K562 (cell line): Measurements from ENCODE around the gene CACNA2D3. TPM values are rescaled to one million over a fixed set of nuclear protein-coding genes. Genes with fewer than 3 reads are reported as not detected.

Source experiments
- ATAC-seq: fragments of 200-7000 bp; cut with Tn5 transposase; 3 replicates; pipeline ENCODE4 v1.9.1; 2020; ENCODE audit warnings: moderate library complexity
- BruUV-seq: library from RNA; stranded (reverse); fragments of 400-500 nt; replicated peaks from 2 replicates; lab custom pipeline; 2021; lab: Mats Ljungman, UMichigan
- CTCF ChIA-PET: fragments of 300-600 bp; formaldehyde crosslinking; extraction: SDS; loops from one replicate; lab custom pipeline; 2021; ENCODE audit warnings: low intra/inter-chr PET ratio; lab: Yijun Ruan, JAX
- POLR2A ChIA-PET: fragments of 300-600, 350-650 bp; sonication (Branson Sonifier 250); formaldehyde crosslinking; extraction: SDS; loops from one replicate; lab custom pipeline; 2021; ENCODE audit warnings: antibody characterized with exemption, inconsistent platforms; lab: Yijun Ruan, JAX
- DNase-seq, 4 experiments: peaks; one replicate each; pipeline versions ENCODE4 v3.0.0 to v3.0.0-alpha.2; 2011 to 2018; ENCODE audit warnings: low spot score in 3 of 4, mixed read lengths in 3 of 4; ENCODE audit errors: extremely low read depth in 1 of 4
- FAIRE-seq: peaks from 2 replicates; lab custom pipeline; 2011; peaks lifted over from hg19 to GRCh38; lab: Jason Lieb, UNC
- H2AFZ ChIP-seq: 2 replicates; pipeline ENCODE4 v1.6.0; 2011; ENCODE audit warnings: low read depth, low read length, control low read depth, inconsistent platforms
- H3K27ac ChIP-seq: fragments of 200-600 bp; 3 replicates; pipeline ENCODE4 v1.8.0; 2011; ENCODE audit warnings: low read depth, mild to moderate bottlenecking, control low read depth, inconsistent platforms, low read length, moderate library complexity, mixed read lengths; ENCODE audit errors: extremely low read depth
- H3K27me3 ChIP-seq, 2 experiments: fragments of 300-600 bp in 1 of 2; 2 replicates in 1 of 2; 3 replicates in 1 of 2; pipeline versions ENCODE4 v1.6.0 to v1.8.0; 2011; ENCODE audit warnings: inconsistent platforms in 2 of 2, low read length in 2 of 2, mild to moderate bottlenecking in 1 of 2, mixed read lengths in 1 of 2, moderate library complexity in 1 of 2; ENCODE audit not compliant: control insufficient read depth in 2 of 2, insufficient read depth in 2 of 2
- H3K36me3 ChIP-seq: fragments of 300-600 bp; 3 replicates; pipeline ENCODE4 v1.8.0; 2011; ENCODE audit warnings: mild to moderate bottlenecking, low read length, inconsistent platforms; ENCODE audit not compliant: control insufficient read depth, insufficient read depth
- H3K4me1 ChIP-seq, 2 experiments: fragments of 200-600 bp in 1 of 2; replicated peaks in 1 of 2; 2 replicates in 1 of 2; 3 replicates in 1 of 2; pipeline versions ENCODE4 v1.5.1 to v1.8.0; 2011; ENCODE audit warnings: inconsistent platforms in 2 of 2, low read length in 2 of 2, mild to moderate bottlenecking in 1 of 2, mixed read lengths in 1 of 2, moderate library complexity in 1 of 2; ENCODE audit not compliant: control insufficient read depth in 2 of 2, insufficient read depth in 2 of 2
- H3K4me2 ChIP-seq: 2 replicates; pipeline ENCODE4 v1.6.1; 2011; ENCODE audit warnings: low read length, control low read depth, inconsistent platforms, mixed read lengths; ENCODE audit not compliant: insufficient read depth
- H3K4me3 ChIP-seq: fragments of 200-600 bp; sonication (generic), shearing (Covaris generic); 2 replicates; pipeline ENCODE4 v1.5.1; 2016; ENCODE audit warnings: control low read depth, inconsistent platforms
- H3K79me2 ChIP-seq: fragments of 200-600 bp; 3 replicates; pipeline ENCODE4 v1.8.0; 2011; ENCODE audit warnings: low read length, inconsistent platforms; ENCODE audit not compliant: control insufficient read depth, insufficient read depth
- H3K9ac ChIP-seq, 2 experiments: 2 replicates each; pipeline versions ENCODE4 v1.6.0 to v1.6.1; 2011; ENCODE audit warnings: low read depth in 2 of 2, low read length in 2 of 2, control low read depth in 1 of 2, inconsistent platforms in 1 of 2, mild to moderate bottlenecking in 1 of 2, mixed read lengths in 1 of 2; ENCODE audit not compliant: insufficient read depth in 1 of 2
- H3K9me1 ChIP-seq: one replicate; pipeline ENCODE4 v1.6.0; 2011; ENCODE audit warnings: inconsistent platforms, mild to moderate bottlenecking, low read length, moderate library complexity; ENCODE audit not compliant: control insufficient read depth, insufficient read depth
- H3K9me3 ChIP-seq: replicated peaks from 2 replicates; pipeline ENCODE4 v1.5.1; 2011; ENCODE audit warnings: low read depth, low read length, inconsistent platforms; ENCODE audit not compliant: control insufficient read depth, insufficient read depth
- H4K20me1 ChIP-seq: replicated peaks from 2 replicates; pipeline ENCODE4 v1.6.1; 2011; ENCODE audit warnings: low read length, inconsistent platforms, mixed read lengths; ENCODE audit not compliant: control insufficient read depth, insufficient read depth
- BCL6 ChIP-seq: fragments of 250-450 bp; sonication (Bioruptor Pico); IDR thresholded peaks from 2 replicates; pipeline ENCODE4 v1.4.0; 2020
- ETS2 ChIP-seq: IDR thresholded peaks from 2 replicates; pipeline ENCODE4 v1.6.1; 2016; ENCODE audit warnings: borderline replicate concordance, missing genetic modification characterization, mild to moderate bottlenecking, moderate library complexity, missing compliant biosample characterization; ENCODE audit not compliant: poor library complexity, severe bottlenecking
- GATAD2B ChIP-seq: fragments of 450-650 bp; IDR thresholded peaks from 2 replicates; pipeline ENCODE4 v1.6.1; 2017; ENCODE audit warnings: mild to moderate bottlenecking, borderline replicate concordance
- MECOM ChIP-seq: fragments of 250-450 bp; sonication (Bioruptor Pico); IDR thresholded peaks from 2 replicates; pipeline ENCODE4 v1.8.0; 2022; ENCODE audit warnings: inconsistent platforms
- MEIS2 ChIP-seq: fragments of 450-650 bp; IDR thresholded peaks from 2 replicates; pipeline ENCODE4 v1.6.1; 2014; ENCODE audit warnings: mild to moderate bottlenecking; ENCODE audit not compliant: partially characterized antibody
- NRF1 ChIP-seq, 2 experiments: fragments of 450-650 bp; IDR thresholded peaks in 1 of 2; conservative IDR thresholded peaks in 1 of 2; 2 replicates each; pipeline ENCODE4 v1.6.1; 2014; ENCODE audit warnings: mild to moderate bottlenecking in 2 of 2
- PCBP2 ChIP-seq: fragments of 200-400 bp; formaldehyde crosslinking; IDR thresholded peaks from 2 replicates; pipeline ENCODE4 v1.6.1; 2018; ENCODE audit warnings: low read length, low read depth, mild to moderate bottlenecking, moderate library complexity; ENCODE audit not compliant: poor library complexity, severe bottlenecking
- RB1 ChIP-seq: fragments of 450-650 bp; IDR thresholded peaks from 2 replicates; pipeline ENCODE4 v1.6.1; 2017; ENCODE audit warnings: low read depth, mild to moderate bottlenecking
- RBM17 ChIP-seq: fragments of 200-400 bp; formaldehyde crosslinking; IDR thresholded peaks from 2 replicates; pipeline ENCODE4 v1.6.1; 2017; ENCODE audit warnings: low read depth, mild to moderate bottlenecking, low read length, borderline replicate concordance
- SNIP1 ChIP-seq: fragments of 450-650 bp; IDR thresholded peaks from 2 replicates; pipeline ENCODE4 v1.7.1; 2017; ENCODE audit warnings: low read depth, mild to moderate bottlenecking
- WGBS: fragments of 100-300 bp; shearing (Covaris generic); methylation state at CpG from one replicate; pipeline ENCODE4 v1.1.6; 2016; ENCODE audit warnings: low coverage, mixed read lengths; ENCODE audit not compliant: insufficient coverage; ENCODE audit errors: missing lambda C conversion rate; 5-methylcytosine and 5-hydroxymethylcytosine counted together
- in situ Hi-C: fragments of 300-500 bp; cut with MboI; formaldehyde crosslinking; loops from 4 replicates; pipeline ENCODE4 v1.15.0; 2018; ENCODE audit warnings: inconsistent platforms, mixed read lengths
- intact Hi-C: fragments of 100-400 bp; cut with micrococcal nuclease; formaldehyde crosslinking; loops from 2 replicates; pipeline ENCODE4 v1.14.2; 2022
- polyA plus RNA-seq, 8 experiments: library from polyadenylated mRNA; depleted of rRNA in 4 of 8; stranded (reverse) in 5 of 8; unstranded in 3 of 8; fragments of >200 nt; fragmentation: Nextera tagmentation in 2 of 8; fragmentation: Illumina TruSeq in 1 of 8; extraction: Ambion mirVana in 2 of 8; extraction: Trizol in 1 of 8; gene quantifications; 2 replicates each; pipeline versions ENCODE4 v1.2.1 to v1.2.3, GENCODE V29; 2011 to 2014; ENCODE audit warnings: inconsistent platforms in 1 of 8, missing spikeins in 1 of 8
- total RNA-seq, 7 experiments: library from RNA; depleted of rRNA in 6 of 7; stranded (reverse); fragments of >200 nt in 6 of 7; fragmentation: Illumina TruSeq in 2 of 7; extraction: Trizol in 2 of 7; gene quantifications; 2 replicates each; pipeline versions ENCODE4 v1.2.1 to v1.2.3, GENCODE V29; 2011 to 2021; ENCODE audit warnings: low replicate concordance in 1 of 7
- TF ChIP-seq, protein P1 (sequence below): fragments of 250-450 bp; sonication (Bioruptor Pico); IDR thresholded peaks from 2 replicates; pipeline ENCODE4 v1.4.0; 2020
- TF ChIP-seq, protein P2 (sequence below): fragments of 250-450 bp; sonication (Bioruptor Pico); IDR thresholded peaks from 2 replicates; pipeline ENCODE4 v1.5.0; 2021; ENCODE audit warnings: mild to moderate bottlenecking, moderate library complexity
- TF ChIP-seq, protein P3 (sequence below): fragments of 450-650 bp; IDR thresholded peaks from 2 replicates; pipeline ENCODE4 v1.6.1; 2016; ENCODE audit warnings: low read depth, mild to moderate bottlenecking, moderate library complexity

CACNA2D3 gene
- total and polyA plus RNA-seq, 9 of the 15 experiments (the other 6 are each of a cell fraction or from before 2014, with no cell fraction given) = 0.01 TPM; not detected in 8

DNA sequence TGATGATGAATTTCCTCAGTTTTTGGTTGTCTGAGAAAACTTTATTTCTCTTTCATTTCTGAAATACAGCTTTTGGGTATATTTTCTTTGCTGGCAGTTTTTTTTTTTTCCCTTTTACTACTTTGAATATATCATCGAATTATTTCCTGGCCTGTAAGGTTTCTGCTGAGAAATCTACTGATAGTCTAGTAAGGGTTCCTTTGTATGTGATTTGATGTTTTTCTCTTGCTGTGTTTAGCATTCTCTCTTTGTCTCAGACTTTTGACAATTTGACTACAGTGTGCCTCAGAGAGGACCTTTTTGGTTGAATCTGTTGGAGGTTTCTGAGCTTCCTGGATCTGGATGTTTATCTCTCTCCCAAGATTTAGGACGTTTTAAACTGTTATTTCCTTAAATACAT is 336.0 kb downstream of the CACNA2D3 start:
- 0% methylated on average over 2 of the region's 2 CpGs for WGBS
- Histone ChIP-seq H2AFZ (no peak overlapping the region), H3K79me2 (no peaks in the 10 kb centered on the region), H3K27ac (no peak overlapping the region), H3K36me3 (no peaks in the 10 kb centered on the region), H3K9me1 (no peaks in the 10 kb centered on the region), H4K20me1 (no peaks in the 10 kb centered on the region), H3K9ac (no peak overlapping the region), H3K4me2 (no peak overlapping the region), H3K27me3 (no peaks in the 10 kb centered on the region), H3K4me1 (no peaks in the 10 kb centered on the region), H3K4me3 (no peak overlapping the region), H3K9me3 (no peaks in the 10 kb centered on the region)
- FAIRE-seq (no peak), ATAC-seq (no peak), DNase-seq (no peak)
- no TSS peak for BruUV-seq
- intact Hi-C loops (no loop called here), in situ Hi-C loops (no loop called here)
- CTCF ChIA-PET = no interaction called here
- POLR2A ChIA-PET = no interaction called here
- TF ChIP-seq, protein P1, sequence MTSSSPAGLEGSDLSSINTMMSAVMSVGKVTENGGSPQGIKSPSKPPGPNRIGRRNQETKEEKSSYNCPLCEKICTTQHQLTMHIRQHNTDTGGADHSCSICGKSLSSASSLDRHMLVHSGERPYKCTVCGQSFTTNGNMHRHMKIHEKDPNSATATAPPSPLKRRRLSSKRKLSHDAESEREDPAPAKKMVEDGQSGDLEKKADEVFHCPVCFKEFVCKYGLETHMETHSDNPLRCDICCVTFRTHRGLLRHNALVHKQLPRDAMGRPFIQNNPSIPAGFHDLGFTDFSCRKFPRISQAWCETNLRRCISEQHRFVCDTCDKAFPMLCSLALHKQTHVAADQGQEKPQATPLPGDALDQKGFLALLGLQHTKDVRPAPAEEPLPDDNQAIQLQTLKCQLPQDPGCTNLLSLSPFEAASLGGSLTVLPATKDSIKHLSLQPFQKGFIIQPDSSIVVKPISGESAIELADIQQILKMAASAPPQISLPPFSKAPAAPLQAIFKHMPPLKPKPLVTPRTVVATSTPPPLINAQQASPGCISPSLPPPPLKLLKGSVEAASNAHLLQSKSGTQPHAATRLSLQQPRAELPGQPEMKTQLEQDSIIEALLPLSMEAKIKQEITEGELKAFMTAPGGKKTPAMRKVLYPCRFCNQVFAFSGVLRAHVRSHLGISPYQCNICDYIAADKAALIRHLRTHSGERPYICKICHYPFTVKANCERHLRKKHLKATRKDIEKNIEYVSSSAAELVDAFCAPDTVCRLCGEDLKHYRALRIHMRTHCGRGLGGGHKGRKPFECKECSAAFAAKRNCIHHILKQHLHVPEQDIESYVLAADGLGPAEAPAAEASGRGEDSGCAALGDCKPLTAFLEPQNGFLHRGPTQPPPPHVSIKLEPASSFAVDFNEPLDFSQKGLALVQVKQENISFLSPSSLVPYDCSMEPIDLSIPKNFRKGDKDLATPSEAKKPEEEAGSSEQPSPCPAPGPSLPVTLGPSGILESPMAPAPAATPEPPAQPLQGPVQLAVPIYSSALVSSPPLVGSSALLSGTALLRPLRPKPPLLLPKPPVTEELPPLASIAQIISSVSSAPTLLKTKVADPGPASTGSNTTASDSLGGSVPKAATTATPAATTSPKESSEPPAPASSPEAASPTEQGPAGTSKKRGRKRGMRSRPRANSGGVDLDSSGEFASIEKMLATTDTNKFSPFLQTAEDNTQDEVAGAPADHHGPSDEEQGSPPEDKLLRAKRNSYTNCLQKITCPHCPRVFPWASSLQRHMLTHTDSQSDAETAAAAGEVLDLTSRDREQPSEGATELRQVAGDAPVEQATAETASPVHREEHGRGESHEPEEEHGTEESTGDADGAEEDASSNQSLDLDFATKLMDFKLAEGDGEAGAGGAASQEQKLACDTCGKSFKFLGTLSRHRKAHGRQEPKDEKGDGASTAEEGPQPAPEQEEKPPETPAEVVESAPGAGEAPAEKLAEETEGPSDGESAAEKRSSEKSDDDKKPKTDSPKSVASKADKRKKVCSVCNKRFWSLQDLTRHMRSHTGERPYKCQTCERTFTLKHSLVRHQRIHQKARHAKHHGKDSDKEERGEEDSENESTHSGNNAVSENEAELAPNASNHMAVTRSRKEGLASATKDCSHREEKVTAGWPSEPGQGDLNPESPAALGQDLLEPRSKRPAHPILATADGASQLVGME = no peak
- no peak for TF ChIP-seq GATAD2B
- no peak for TF ChIP-seq MEIS2
- TF ChIP-seq ETS2 (tag) = no peak
- no peak for TF ChIP-seq BCL6 (CRISPR knock-in tag)
- TF ChIP-seq SNIP1 = no peak
- no peak for TF ChIP-seq MECOM (CRISPR knock-in tag)
- TF ChIP-seq PCBP2 = no peak
- TF ChIP-seq, protein P2, sequence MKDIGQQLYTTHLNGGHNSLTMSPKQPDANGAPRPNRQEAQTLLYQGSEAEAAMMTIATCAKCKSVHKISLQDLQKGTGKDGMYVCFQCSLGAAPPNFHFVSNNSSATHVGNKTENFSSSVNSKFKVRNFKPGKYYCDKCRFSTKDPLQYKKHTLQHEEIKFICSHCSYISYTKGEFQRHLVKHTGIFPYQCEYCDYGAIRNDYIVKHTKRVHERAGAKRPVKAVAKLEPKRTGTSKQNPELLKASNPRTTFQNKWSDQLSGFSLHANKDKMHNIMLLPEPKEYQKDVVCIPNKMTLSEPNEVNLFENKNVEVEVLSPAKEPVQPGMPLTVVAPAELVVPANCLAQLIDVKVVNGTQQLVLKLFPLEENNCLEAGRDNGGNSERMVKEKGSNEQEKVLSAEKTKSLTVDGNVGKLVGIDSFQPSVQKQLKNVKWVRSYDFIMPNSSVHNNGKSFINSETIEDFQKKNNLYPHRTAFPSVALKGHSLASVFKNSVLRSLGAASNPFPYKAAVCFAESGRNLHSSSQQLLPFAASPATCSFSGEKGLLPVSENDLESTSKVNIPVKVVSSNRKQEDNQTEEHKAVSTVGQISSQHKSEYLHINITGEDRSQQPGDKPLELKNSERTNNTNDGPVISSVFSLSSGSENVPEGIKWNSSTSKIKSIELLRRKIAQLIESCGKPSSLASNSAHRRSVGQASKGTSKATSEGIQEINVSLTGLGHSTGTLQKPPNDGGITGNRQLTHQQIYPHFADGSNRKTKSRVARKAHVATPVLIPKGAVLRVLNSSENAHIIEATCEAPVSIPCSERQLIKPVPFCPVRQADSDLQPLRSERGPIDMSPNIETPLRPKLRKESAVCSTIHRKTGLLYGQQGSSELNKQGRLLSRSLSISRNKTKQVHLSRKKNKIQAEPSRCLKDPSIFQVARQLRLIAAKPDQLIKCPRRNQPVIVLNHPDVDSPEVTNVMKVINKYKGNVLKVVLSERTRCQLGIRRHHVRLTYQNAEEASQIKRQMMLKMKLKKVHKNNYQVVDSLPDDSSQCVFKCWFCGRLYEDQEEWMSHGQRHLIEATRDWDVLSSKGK = no peak
- TF ChIP-seq, protein P3, sequence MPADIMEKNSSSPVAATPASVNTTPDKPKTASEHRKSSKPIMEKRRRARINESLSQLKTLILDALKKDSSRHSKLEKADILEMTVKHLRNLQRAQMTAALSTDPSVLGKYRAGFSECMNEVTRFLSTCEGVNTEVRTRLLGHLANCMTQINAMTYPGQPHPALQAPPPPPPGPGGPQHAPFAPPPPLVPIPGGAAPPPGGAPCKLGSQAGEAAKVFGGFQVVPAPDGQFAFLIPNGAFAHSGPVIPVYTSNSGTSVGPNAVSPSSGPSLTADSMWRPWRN = no peak
- TF ChIP-seq NRF1 (conservative IDR thresholded peaks at IDR 0.05 in 1 of 2, IDR thresholded peaks at IDR 0.05 in 1 of 2) = no peak
- no peak for TF ChIP-seq RBM17
- TF ChIP-seq RB1 = no peak
